ENCODE data around the gene SLC5A3.

Gene SLC5A3

DNA sequence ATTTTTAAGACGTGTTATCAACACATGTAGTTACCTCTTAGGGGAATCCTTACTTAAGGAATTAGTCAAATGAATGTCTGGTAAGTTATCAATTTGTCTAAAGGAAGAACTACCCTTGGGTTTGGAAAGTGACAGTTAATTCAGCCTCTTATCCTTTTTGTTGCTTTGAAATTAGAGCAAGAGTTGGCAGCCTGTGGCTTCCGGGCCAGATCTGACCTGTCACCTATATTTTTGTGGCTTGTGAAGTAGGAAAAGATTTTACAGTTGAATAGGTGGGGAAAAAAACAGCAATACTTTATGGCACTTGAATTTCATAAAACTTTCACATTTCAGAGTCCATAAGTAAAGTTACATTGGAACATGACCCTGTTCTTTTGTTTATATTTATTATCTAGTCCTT is 5.5 kb downstream of the SLC5A3 start:
- H3K27ac ChIP-seq (ENCODE audit: low read depth, low read length), result no peak overlapping the region
- H3K9me3 ChIP-seq (ENCODE audit: control insufficient read depth in 1 of 2, low read length in 2 of 2), result no peaks in the 10 kb centered on the region
- H3K9ac ChIP-seq (ENCODE audit: low read depth in 1 of 2, low read length in 2 of 2), result no peak overlapping the region
- H3K4me3 ChIP-seq (ENCODE audit: low read depth in 1 of 2, low read length in 2 of 2), result no peak overlapping the region
- H3K36me3 ChIP-seq (ENCODE audit: control insufficient read depth in 1 of 2, insufficient read depth in 2 of 2, low read length in 2 of 2), result peaks cover 0 to 5% of the 10 kb centered on the region in 2 donors
- H3K27me3 ChIP-seq (ENCODE audit: control insufficient read depth in 1 of 2, insufficient read depth in 2 of 2, low read length in 2 of 2), result no peaks in the 10 kb centered on the region
- peaks cover 19 to 55% of the 10 kb centered on the region in 2 donors for H3K4me1 ChIP-seq (ENCODE audit: control insufficient read depth in 1 of 2, insufficient read depth in 2 of 2, low read length in 2 of 2)

DNA sequence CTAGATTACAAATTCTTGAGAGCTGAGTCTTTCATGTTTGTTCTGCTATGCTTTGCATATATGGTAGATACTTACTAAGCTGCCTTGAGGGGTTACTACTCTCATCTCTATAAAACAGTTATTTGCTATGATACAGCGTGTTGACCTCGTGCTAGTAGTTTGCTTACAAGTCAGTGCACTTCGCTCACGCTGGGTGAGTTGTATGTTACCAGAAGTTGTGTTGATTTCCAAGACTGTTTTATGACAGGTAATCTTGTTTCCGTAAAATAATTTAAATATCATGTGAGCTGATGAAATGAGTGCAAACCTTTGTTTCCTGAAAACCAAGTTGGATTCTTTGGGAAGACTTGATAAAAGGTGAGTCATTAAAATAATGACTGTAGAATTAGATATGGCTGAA is 7.3 kb downstream of the SLC5A3 start:
- Histone ChIP-seq H3K27me3 (ENCODE audit: control insufficient read depth in 1 of 2, insufficient read depth in 2 of 2, low read length in 2 of 2) (no peaks in the 10 kb centered on the region), H3K36me3 (ENCODE audit: control insufficient read depth in 1 of 2, insufficient read depth in 2 of 2, low read length in 2 of 2) (peaks cover 0 to 5% of the 10 kb centered on the region in 2 donors), H3K9ac (ENCODE audit: low read depth in 1 of 2, low read length in 2 of 2) (no peak overlapping the region), H3K27ac (ENCODE audit: low read depth, low read length) (no peak overlapping the region), H3K4me1 (ENCODE audit: control insufficient read depth in 1 of 2, insufficient read depth in 2 of 2, low read length in 2 of 2) (peaks cover 5 to 41% of the 10 kb centered on the region in 2 donors), H3K4me3 (ENCODE audit: low read depth in 1 of 2, low read length in 2 of 2) (no peak overlapping the region), H3K9me3 (ENCODE audit: control insufficient read depth in 1 of 2, low read length in 2 of 2) (no peaks in the 10 kb centered on the region)

DNA sequence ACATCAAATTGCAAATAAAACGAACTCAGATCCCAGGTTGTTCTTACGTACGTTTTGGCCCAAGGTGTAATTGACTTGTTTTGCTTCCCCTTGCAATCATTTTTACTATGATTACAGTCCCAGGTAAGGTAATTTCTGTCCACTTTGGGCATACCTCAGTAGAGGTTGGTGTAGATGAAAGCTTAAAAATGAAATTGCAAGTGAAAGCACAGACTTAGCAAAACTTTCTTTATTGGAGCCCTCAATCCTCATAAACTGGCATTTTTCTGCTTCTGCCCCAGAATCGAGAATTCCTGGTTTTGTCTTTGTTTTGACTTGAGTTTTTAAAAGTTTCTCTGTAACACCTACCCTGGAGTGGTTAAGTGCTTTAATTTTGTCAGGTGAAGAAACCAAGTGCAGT is 9.4 kb downstream of the SLC5A3 start:
- peaks cover 0 to 5% of the 10 kb centered on the region in 2 donors for H3K36me3 ChIP-seq (ENCODE audit: control insufficient read depth in 1 of 2, insufficient read depth in 2 of 2, low read length in 2 of 2)
- peaks cover 2 to 30% of the 10 kb centered on the region in 2 donors for H3K4me1 ChIP-seq (ENCODE audit: control insufficient read depth in 1 of 2, insufficient read depth in 2 of 2, low read length in 2 of 2)
- H3K4me3 ChIP-seq (ENCODE audit: low read depth in 1 of 2, low read length in 2 of 2), result no peak overlapping the region
- no peak overlapping the region for H3K9ac ChIP-seq (ENCODE audit: low read depth in 1 of 2, low read length in 2 of 2)
- H3K27me3 ChIP-seq (ENCODE audit: control insufficient read depth in 1 of 2, insufficient read depth in 2 of 2, low read length in 2 of 2), result no peaks in the 10 kb centered on the region
- no peaks in the 10 kb centered on the region for H3K9me3 ChIP-seq (ENCODE audit: control insufficient read depth in 1 of 2, low read length in 2 of 2)
- no peak overlapping the region for H3K27ac ChIP-seq (ENCODE audit: low read depth, low read length)

DNA sequence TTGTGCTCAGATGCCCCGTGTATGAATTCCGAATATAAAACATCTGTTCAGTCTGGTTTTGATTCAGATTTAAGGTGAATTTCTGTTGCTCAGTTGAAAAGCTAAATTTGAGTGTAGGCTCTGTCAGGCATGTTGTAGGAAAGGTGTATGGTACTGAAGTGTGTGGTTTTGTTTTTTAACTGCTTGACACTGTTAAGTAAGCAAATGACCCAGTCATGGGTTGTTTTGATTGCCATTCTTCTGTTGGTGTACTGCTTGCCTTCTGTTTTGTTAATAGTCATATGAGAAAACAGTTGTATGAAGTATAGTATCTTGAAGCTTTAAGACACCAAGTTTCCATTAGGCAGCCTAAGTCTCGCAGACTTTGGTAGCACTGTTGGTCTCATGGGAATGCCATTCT is 10.0 kb downstream of the SLC5A3 start:
- Histone ChIP-seq H3K27ac (ENCODE audit: low read depth, low read length) (no peak overlapping the region), H3K36me3 (ENCODE audit: control insufficient read depth in 1 of 2, insufficient read depth in 2 of 2, low read length in 2 of 2) (peaks cover 0 to 5% of the 10 kb centered on the region in 2 donors), H3K4me1 (ENCODE audit: control insufficient read depth in 1 of 2, insufficient read depth in 2 of 2, low read length in 2 of 2) (peaks cover 0 to 25% of the 10 kb centered on the region in 2 donors), H3K9me3 (ENCODE audit: control insufficient read depth in 1 of 2, low read length in 2 of 2) (no peaks in the 10 kb centered on the region), H3K9ac (ENCODE audit: low read depth in 1 of 2, low read length in 2 of 2) (no peak overlapping the region), H3K27me3 (ENCODE audit: control insufficient read depth in 1 of 2, insufficient read depth in 2 of 2, low read length in 2 of 2) (no peaks in the 10 kb centered on the region), H3K4me3 (ENCODE audit: low read depth in 1 of 2, low read length in 2 of 2) (no peak overlapping the region)

DNA sequence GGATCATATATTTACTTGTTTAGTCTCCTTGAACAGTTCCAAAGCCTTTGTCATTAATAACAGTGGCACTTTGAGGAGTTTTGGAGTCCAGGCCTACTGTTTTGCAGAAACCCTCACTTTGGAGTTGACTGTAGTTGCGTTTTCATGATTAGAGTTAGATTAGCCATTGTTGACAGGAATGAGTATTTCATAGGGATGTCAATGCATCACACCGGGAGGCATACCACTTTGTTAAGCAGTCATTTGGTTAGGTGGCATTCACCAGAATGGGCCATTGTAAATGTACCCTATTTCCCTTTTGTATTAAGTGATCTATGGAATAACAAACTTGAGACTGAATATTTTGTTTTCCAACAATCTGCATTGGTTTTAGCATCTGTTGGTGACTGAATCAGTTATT is 11.8 kb downstream of the SLC5A3 start:
- Histone ChIP-seq H3K9me3 (ENCODE audit: control insufficient read depth in 1 of 2, low read length in 2 of 2) (no peaks in the 10 kb centered on the region), H3K4me1 (ENCODE audit: control insufficient read depth in 1 of 2, insufficient read depth in 2 of 2, low read length in 2 of 2) (peaks cover 0 to 19% of the 10 kb centered on the region in 2 donors), H3K9ac (ENCODE audit: low read depth in 1 of 2, low read length in 2 of 2) (no peak overlapping the region), H3K27me3 (ENCODE audit: control insufficient read depth in 1 of 2, insufficient read depth in 2 of 2, low read length in 2 of 2) (no peaks in the 10 kb centered on the region), H3K36me3 (ENCODE audit: control insufficient read depth in 1 of 2, insufficient read depth in 2 of 2, low read length in 2 of 2) (peaks cover 0 to 5% of the 10 kb centered on the region in 2 donors), H3K4me3 (ENCODE audit: low read depth in 1 of 2, low read length in 2 of 2) (no peak overlapping the region), H3K27ac (ENCODE audit: low read depth, low read length) (no peak overlapping the region)

DNA sequence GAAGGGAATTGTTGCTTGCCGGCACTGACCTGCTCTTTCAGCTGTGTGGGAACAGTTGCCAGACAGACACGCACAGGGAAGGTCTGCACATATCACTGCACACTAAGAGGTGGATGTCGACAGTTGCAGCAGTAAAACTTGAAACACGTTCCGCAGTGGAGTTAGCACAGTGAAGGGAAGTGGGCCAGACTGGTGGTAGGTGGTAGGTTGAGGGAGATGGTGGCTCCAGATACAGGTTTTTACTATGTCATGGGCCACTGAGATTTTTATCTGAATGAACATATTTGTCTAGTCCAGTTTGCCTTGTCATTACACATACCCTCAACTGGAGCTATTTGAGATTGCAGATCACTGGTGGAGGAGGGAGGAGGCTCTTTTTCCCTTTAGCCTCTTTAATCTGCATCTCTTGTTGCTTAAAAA is 13.5 kb downstream of the SLC5A3 start:
- Histone ChIP-seq H3K9ac (ENCODE audit: low read depth in 1 of 2, low read length in 2 of 2) (no peak overlapping the region), H3K4me3 (ENCODE audit: low read depth in 1 of 2, low read length in 2 of 2) (no peak overlapping the region), H3K27me3 (ENCODE audit: control insufficient read depth in 1 of 2, insufficient read depth in 2 of 2, low read length in 2 of 2) (no peaks in the 10 kb centered on the region), H3K36me3 (ENCODE audit: control insufficient read depth in 1 of 2, insufficient read depth in 2 of 2, low read length in 2 of 2) (peaks cover 0 to 5% of the 10 kb centered on the region in 2 donors), H3K4me1 (ENCODE audit: control insufficient read depth in 1 of 2, insufficient read depth in 2 of 2, low read length in 2 of 2) (peaks cover 5 to 9% of the 10 kb centered on the region in 2 donors), H3K27ac (ENCODE audit: low read depth, low read length) (no peak overlapping the region), H3K9me3 (ENCODE audit: control insufficient read depth in 1 of 2, low read length in 2 of 2) (no peaks in the 10 kb centered on the region)

DNA sequence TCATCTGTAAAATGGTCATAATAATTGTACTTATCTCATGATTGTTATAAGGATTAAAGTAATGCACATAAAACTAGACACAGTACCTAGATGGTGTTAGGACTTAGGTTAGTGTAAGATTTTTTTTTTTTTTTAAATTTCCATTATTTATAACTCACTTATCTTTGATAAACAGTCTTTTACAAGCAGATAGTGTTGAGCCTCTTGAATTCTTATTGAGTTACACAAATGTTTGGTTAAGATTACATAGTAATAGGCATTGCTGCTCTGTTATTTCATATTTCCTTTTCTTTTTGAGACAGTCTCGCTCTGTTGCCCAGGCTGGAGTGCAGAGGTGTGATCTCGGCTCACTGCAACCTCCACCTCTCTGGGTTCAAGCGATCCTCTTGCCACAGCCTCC is 15.4 kb downstream of the SLC5A3 start:
- Histone ChIP-seq H3K27me3 (ENCODE audit: control insufficient read depth in 1 of 2, insufficient read depth in 2 of 2, low read length in 2 of 2) (no peaks in the 10 kb centered on the region), H3K9ac (ENCODE audit: low read depth in 1 of 2, low read length in 2 of 2) (no peak overlapping the region), H3K4me1 (ENCODE audit: control insufficient read depth in 1 of 2, insufficient read depth in 2 of 2, low read length in 2 of 2) (peaks cover 5 to 11% of the 10 kb centered on the region in 2 donors), H3K9me3 (ENCODE audit: control insufficient read depth in 1 of 2, low read length in 2 of 2) (no peaks in the 10 kb centered on the region), H3K4me3 (ENCODE audit: low read depth in 1 of 2, low read length in 2 of 2) (no peak overlapping the region), H3K36me3 (ENCODE audit: control insufficient read depth in 1 of 2, insufficient read depth in 2 of 2, low read length in 2 of 2) (no peaks in the 10 kb centered on the region), H3K27ac (ENCODE audit: low read depth, low read length) (no peak overlapping the region)

DNA sequence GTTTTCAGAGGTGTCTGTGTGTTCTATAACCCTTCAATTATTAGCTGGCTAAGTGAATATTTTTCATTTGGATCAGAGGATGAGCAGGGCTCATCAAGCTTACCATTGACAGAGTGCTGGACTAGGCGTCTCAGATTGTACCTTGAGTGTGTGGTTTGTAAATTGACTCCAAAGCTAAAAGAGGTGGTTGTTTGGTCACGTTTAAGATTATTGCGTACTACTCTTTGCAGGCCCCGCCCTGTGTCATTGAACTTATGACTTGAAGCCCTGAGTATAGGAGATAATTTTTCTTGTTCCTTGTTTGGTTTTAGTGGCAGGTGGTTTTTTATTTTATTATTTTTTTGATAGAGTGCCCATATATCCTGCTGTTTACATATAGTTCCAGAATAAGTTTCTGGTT is 17.7 kb downstream of the SLC5A3 start:
- no peak overlapping the region for H3K27ac ChIP-seq (ENCODE audit: low read depth, low read length)
- peaks cover 5 to 16% of the 10 kb centered on the region in 2 donors for H3K4me1 ChIP-seq (ENCODE audit: control insufficient read depth in 1 of 2, insufficient read depth in 2 of 2, low read length in 2 of 2)
- H3K9me3 ChIP-seq (ENCODE audit: control insufficient read depth in 1 of 2, low read length in 2 of 2), result no peaks in the 10 kb centered on the region

DNA sequence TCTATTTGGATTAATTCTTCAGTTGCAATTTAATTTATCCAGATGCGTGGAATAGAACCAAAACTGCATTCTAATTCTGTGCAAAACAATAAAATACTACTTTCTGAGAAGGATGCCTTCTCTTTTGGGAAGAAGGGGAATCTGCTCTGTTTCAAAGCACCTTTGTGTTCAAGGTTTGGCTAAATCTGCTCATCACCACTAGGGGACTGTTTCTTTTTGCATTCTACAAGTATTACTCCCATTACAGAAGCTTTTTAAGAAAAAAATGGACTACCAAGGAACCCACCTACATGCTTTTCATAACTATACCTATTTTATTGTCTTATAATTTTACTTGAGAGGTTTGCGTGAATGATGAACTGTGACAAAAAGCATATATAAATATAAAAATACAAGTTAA is 18.2 kb downstream of the SLC5A3 start:
- Histone ChIP-seq H3K36me3 (ENCODE audit: control insufficient read depth in 1 of 2, insufficient read depth in 2 of 2, low read length in 2 of 2) (peaks cover 17 to 19% of the 10 kb centered on the region in 2 donors), H3K4me3 (ENCODE audit: low read depth in 1 of 2, low read length in 2 of 2) (no peak overlapping the region), H3K9me3 (ENCODE audit: control insufficient read depth in 1 of 2, low read length in 2 of 2) (no peaks in the 10 kb centered on the region), H3K27me3 (ENCODE audit: control insufficient read depth in 1 of 2, insufficient read depth in 2 of 2, low read length in 2 of 2) (no peaks in the 10 kb centered on the region), H3K4me1 (ENCODE audit: control insufficient read depth in 1 of 2, insufficient read depth in 2 of 2, low read length in 2 of 2) (peaks cover 5 to 16% of the 10 kb centered on the region in 2 donors), H3K27ac (ENCODE audit: low read depth, low read length) (no peak overlapping the region), H3K9ac (ENCODE audit: low read depth in 1 of 2, low read length in 2 of 2) (no peak overlapping the region)

More for the DNA sequence above, 17.7 kb downstream of the SLC5A3 start:
- Histone ChIP-seq H3K27me3 (ENCODE audit: control insufficient read depth in 1 of 2, insufficient read depth in 2 of 2, low read length in 2 of 2) (no peaks in the 10 kb centered on the region), H3K36me3 (ENCODE audit: control insufficient read depth in 1 of 2, insufficient read depth in 2 of 2, low read length in 2 of 2) (peaks cover 11 to 13% of the 10 kb centered on the region in 2 donors), H3K9ac (ENCODE audit: low read depth in 1 of 2, low read length in 2 of 2) (no peak overlapping the region), H3K4me3 (ENCODE audit: low read depth in 1 of 2, low read length in 2 of 2) (no peak overlapping the region)

DNA sequence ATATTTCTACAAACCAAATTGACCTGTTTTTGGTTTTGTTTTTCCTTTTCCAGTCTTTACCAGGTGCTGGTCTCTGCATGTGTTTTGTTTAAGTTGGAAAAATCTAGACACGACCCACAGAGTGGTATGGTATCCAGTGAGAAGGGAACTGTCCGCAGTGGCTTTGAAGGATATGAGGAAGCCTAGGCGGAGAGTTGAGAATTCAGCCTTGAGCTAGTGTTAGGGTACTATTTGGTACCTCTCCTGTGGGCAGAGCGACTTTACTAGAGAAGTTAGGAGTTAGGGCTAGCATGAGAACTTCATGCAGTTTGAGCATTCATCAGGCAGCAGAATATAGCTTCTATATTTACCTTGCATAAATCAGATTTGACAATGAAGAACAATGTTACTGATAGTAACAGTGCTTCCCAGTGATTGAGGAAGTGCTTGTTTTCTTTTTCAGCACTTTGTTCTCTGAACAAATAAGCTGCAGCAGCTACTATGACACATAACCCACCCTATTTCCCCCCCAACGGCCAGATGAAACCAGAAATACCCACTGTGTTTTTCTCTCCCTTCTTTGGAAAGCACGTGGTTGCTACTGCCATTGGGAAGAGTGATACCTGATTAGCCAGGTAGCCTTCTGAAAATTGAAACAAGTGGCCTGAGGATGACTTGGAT is 19.0 kb downstream of the SLC5A3 start:
- H3K4me3 ChIP-seq (ENCODE audit: low read depth in 1 of 2, low read length in 2 of 2), result no peak overlapping the region
- no peaks in the 10 kb centered on the region for H3K27me3 ChIP-seq (ENCODE audit: control insufficient read depth in 1 of 2, insufficient read depth in 2 of 2, low read length in 2 of 2)
- H3K27ac ChIP-seq (ENCODE audit: low read depth, low read length), result no peak overlapping the region
- H3K4me1 ChIP-seq (ENCODE audit: control insufficient read depth in 1 of 2, insufficient read depth in 2 of 2, low read length in 2 of 2), result peaks cover 5 to 16% of the 10 kb centered on the region in 2 donors
- H3K9me3 ChIP-seq (ENCODE audit: control insufficient read depth in 1 of 2, low read length in 2 of 2), result no peaks in the 10 kb centered on the region
- peaks cover 21 to 22% of the 10 kb centered on the region in 2 donors for H3K36me3 ChIP-seq (ENCODE audit: control insufficient read depth in 1 of 2, insufficient read depth in 2 of 2, low read length in 2 of 2)
- H3K9ac ChIP-seq (ENCODE audit: low read depth in 1 of 2, low read length in 2 of 2), result no peak overlapping the region
